Panc1 (cell line): ENCODE results near the gene ZNF266.

Experiments used
- POLR2AphosphoS5 ChIP-seq: IDR thresholded peaks from 2 replicates; pipeline ENCODE4 v1.6.1; 2012; ENCODE audit warnings: mild to moderate bottlenecking, low read depth, low read length, moderate library complexity
- TF ChIP-seq, protein P1 (sequence below): fragments of 450-650 bp; IDR thresholded peaks from 2 replicates; pipeline ENCODE4 v1.5.1; 2017; ENCODE audit warnings: mild to moderate bottlenecking

GRCh38 chr19:9456018-9456689 lies 20.8 kb upstream of the ZNF266 start:
- TF ChIP-seq, protein P1, sequence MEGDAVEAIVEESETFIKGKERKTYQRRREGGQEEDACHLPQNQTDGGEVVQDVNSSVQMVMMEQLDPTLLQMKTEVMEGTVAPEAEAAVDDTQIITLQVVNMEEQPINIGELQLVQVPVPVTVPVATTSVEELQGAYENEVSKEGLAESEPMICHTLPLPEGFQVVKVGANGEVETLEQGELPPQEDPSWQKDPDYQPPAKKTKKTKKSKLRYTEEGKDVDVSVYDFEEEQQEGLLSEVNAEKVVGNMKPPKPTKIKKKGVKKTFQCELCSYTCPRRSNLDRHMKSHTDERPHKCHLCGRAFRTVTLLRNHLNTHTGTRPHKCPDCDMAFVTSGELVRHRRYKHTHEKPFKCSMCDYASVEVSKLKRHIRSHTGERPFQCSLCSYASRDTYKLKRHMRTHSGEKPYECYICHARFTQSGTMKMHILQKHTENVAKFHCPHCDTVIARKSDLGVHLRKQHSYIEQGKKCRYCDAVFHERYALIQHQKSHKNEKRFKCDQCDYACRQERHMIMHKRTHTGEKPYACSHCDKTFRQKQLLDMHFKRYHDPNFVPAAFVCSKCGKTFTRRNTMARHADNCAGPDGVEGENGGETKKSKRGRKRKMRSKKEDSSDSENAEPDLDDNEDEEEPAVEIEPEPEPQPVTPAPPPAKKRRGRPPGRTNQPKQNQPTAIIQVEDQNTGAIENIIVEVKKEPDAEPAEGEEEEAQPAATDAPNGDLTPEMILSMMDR: no peak
- TF ChIP-seq POLR2AphosphoS5: no peak
